Measurements from ENCODE around the gene LRRIQ3. TPM values are rescaled to one million over a fixed set of nuclear protein-coding genes. Genes with fewer than 3 reads are reported as not detected.
"Not testable (repeated sequence)": the region's sequence is repeated elsewhere in the genome, so short reads cannot be mapped to it uniquely, and the experiment has no call there.

The LRRIQ3 gene
- polyA plus RNA-seq, 3 donors = 0.08 to 0.35 TPM; not detected in 1

DNA sequence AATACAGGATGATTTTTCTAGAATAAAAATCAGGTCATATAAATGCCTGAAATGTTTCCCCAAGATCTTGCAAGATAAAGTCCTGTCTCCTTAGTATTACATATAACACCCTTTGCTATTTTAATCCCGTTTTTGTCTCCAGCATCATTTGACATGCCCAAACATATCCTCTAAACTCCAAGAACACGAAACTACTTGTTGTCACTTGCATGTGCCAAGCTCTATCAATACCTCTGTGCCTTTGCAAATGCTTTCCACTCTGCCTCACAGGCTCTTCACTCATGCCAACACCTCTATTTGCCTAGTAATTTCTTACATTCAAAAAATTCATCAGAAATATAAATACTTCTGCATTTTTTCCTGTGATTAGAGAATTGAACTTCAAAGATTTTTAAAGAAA lies 37.9 kb downstream of the LRRIQ3 start:
- Histone ChIP-seq H3K9me3 (replicated peaks in 1 of 2; ENCODE audit: control insufficient read depth in 1 of 2, insufficient read depth in 1 of 2, low read length in 2 of 2) (no peaks in the 10 kb centered on the region), H2AFZ (ENCODE audit: insufficient read depth, low read depth, low read length, poor library complexity, severe bottlenecking) (no peak overlapping the region), H3K27ac (ENCODE audit: low read depth in 1 of 2, low read length in 2 of 2) (no peak overlapping the region), H3K79me2 (ENCODE audit: insufficient read depth, low read length) (no peaks in the 10 kb centered on the region), H3K36me3 (replicated peaks in 1 of 2; ENCODE audit: control insufficient read depth in 1 of 2, insufficient read depth in 2 of 2, low read length in 2 of 2) (no peaks in the 10 kb centered on the region), H4K20me1 (ENCODE audit: insufficient read depth, low read length) (no peaks in the 10 kb centered on the region), H3K4me3 (replicated peaks in 1 of 3; ENCODE audit: low read depth in 2 of 3, low read length in 3 of 3) (no peak overlapping the region), H3K27me3 (ENCODE audit: control insufficient read depth in 2 of 2, insufficient read depth in 2 of 2, low read length in 2 of 2) (no peaks in the 10 kb centered on the region), H3K4me1 (ENCODE audit: control insufficient read depth in 1 of 2, insufficient read depth in 2 of 2, low read length in 2 of 2) (no peaks in the 10 kb centered on the region), H3K4me2 (replicated peaks; ENCODE audit: extremely low read depth, low read length, poor library complexity, severe bottlenecking) (no peak overlapping the region), H3K9ac (ENCODE audit: insufficient read depth, low read length, poor library complexity, severe bottlenecking) (no peak overlapping the region)
- peaks cover 0 to 4% (median 0%) of the 10 kb centered on the region in 7 donors for H3K9me3 Mint-ChIP-seq
- intact Hi-C loops (cut with micrococcal nuclease) = no loop called here
- WGBS (ENCODE audit: insufficient coverage) = 75% methylated on average over 2 of the region's 2 CpGs
- H3K27me3 Mint-ChIP-seq (ENCODE audit: low read depth in 3 of 3) = no peaks in the 10 kb centered on the region
- no peak overlapping the region for H3K27ac Mint-ChIP-seq
- H3K4me1 Mint-ChIP-seq = no peaks in the 10 kb centered on the region
- TF ChIP-seq, protein P1, sequence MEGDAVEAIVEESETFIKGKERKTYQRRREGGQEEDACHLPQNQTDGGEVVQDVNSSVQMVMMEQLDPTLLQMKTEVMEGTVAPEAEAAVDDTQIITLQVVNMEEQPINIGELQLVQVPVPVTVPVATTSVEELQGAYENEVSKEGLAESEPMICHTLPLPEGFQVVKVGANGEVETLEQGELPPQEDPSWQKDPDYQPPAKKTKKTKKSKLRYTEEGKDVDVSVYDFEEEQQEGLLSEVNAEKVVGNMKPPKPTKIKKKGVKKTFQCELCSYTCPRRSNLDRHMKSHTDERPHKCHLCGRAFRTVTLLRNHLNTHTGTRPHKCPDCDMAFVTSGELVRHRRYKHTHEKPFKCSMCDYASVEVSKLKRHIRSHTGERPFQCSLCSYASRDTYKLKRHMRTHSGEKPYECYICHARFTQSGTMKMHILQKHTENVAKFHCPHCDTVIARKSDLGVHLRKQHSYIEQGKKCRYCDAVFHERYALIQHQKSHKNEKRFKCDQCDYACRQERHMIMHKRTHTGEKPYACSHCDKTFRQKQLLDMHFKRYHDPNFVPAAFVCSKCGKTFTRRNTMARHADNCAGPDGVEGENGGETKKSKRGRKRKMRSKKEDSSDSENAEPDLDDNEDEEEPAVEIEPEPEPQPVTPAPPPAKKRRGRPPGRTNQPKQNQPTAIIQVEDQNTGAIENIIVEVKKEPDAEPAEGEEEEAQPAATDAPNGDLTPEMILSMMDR (IDR thresholded peaks at IDR 0.05) = no peak
- DNase-seq = no peak
- no peak overlapping the region for H3K4me3 Mint-ChIP-seq
- no peaks in the 10 kb centered on the region for H3K36me3 Mint-ChIP-seq

DNA sequence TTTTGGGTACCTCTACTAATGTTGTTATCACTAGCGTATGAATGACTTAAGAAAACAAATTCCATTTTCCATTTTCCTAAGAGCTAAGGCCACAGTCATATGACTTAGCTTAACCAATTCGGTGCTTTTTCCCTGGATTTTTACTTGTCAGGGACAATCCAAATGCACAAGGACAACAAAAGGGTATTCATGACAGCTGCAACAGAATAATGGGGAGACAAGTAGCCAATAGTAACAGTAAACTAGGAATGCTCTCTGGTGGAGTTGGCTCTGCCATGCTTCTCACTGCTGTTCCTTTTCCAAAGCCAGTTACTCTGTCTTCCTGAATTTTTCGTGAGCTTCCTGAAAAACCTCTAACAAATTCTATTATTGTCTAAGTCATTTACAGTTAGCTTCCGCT lies 52.9 kb downstream of the LRRIQ3 start:
- Mint-ChIP-seq H3K4me3 (no peak overlapping the region), H3K4me1 (no peaks in the 10 kb centered on the region), H3K27me3 (ENCODE audit: low read depth in 3 of 3) (no peaks in the 10 kb centered on the region), H3K36me3 (no peaks in the 10 kb centered on the region), H3K27ac (no peak overlapping the region), H3K9me3 (peaks cover 0 to 2% (median 0%) of the 10 kb centered on the region in 7 donors)
- H3K9me3 ChIP-seq (replicated peaks in 1 of 2; ENCODE audit: control insufficient read depth in 1 of 2, insufficient read depth in 1 of 2, low read length in 2 of 2) = peaks cover 3 to 5% of the 10 kb centered on the region in 2 donors
- no peaks in the 10 kb centered on the region for H4K20me1 ChIP-seq (ENCODE audit: insufficient read depth, low read length)
- TF ChIP-seq, protein P1 (IDR thresholded peaks at IDR 0.05) = no peak
- no peaks in the 10 kb centered on the region for H3K4me1 ChIP-seq (ENCODE audit: control insufficient read depth in 1 of 2, insufficient read depth in 2 of 2, low read length in 2 of 2)
- no peak for DNase-seq
- no peaks in the 10 kb centered on the region for H3K27me3 ChIP-seq (ENCODE audit: control insufficient read depth in 2 of 2, insufficient read depth in 2 of 2, low read length in 2 of 2)
- no peak overlapping the region for H3K4me3 ChIP-seq (replicated peaks in 1 of 3; ENCODE audit: low read depth in 2 of 3, low read length in 3 of 3)
- intact Hi-C loops (cut with micrococcal nuclease) = no loop called here
- no peak overlapping the region for H2AFZ ChIP-seq (ENCODE audit: insufficient read depth, low read depth, low read length, poor library complexity, severe bottlenecking)
- 86% methylated on average over 1 of the region's 4 CpGs for WGBS (ENCODE audit: insufficient coverage)
- no peak overlapping the region for H3K27ac ChIP-seq (ENCODE audit: low read depth in 1 of 2, low read length in 2 of 2)
- no peaks in the 10 kb centered on the region for H3K36me3 ChIP-seq (replicated peaks in 1 of 2; ENCODE audit: control insufficient read depth in 1 of 2, insufficient read depth in 2 of 2, low read length in 2 of 2)
- H3K79me2 ChIP-seq (ENCODE audit: insufficient read depth, low read length) = no peaks in the 10 kb centered on the region
- H3K9ac ChIP-seq (ENCODE audit: insufficient read depth, low read length, poor library complexity, severe bottlenecking) = no peak overlapping the region
- H3K4me2 ChIP-seq (replicated peaks; ENCODE audit: extremely low read depth, low read length, poor library complexity, severe bottlenecking) = no peak overlapping the region

DNA sequence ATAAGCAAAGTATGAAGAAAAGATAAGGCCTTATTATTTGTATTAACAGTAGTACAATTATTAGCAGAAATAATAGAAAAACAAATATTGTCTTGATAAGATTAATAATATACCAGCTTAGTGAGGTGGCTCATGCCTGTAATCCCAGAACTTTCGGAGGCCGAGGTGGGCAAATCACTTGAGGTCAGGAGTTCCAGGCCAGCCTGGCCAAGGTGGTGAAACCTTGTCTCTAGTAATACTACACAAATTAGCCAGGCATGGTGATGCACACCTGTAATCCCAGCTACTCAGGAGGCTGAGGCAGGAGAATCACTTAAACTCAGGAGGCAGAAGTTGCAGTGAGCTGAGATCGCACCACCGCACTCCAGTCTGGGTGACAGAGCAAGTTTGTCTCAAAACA lies 80.6 kb downstream of the LRRIQ3 start:
- H4K20me1 ChIP-seq (ENCODE audit: insufficient read depth, low read length); H3K27me3 Mint-ChIP-seq (ENCODE audit: low read depth in 3 of 3); DNase-seq; H3K9me3 Mint-ChIP-seq; H3K4me2 ChIP-seq (replicated peaks; ENCODE audit: extremely low read depth, low read length, poor library complexity, severe bottlenecking); H3K4me3 ChIP-seq (replicated peaks in 1 of 3; ENCODE audit: low read depth in 2 of 3, low read length in 3 of 3); H3K9ac ChIP-seq (ENCODE audit: insufficient read depth, low read length, poor library complexity, severe bottlenecking); H2AFZ ChIP-seq (ENCODE audit: insufficient read depth, low read depth, low read length, poor library complexity, severe bottlenecking); H3K9me3 ChIP-seq (replicated peaks in 1 of 2; ENCODE audit: control insufficient read depth in 1 of 2, insufficient read depth in 1 of 2, low read length in 2 of 2); H3K27ac ChIP-seq (ENCODE audit: low read depth in 1 of 2, low read length in 2 of 2); H3K27me3 ChIP-seq (ENCODE audit: control insufficient read depth in 2 of 2, insufficient read depth in 2 of 2, low read length in 2 of 2); H3K27ac Mint-ChIP-seq; H3K79me2 ChIP-seq (ENCODE audit: insufficient read depth, low read length); H3K4me3 Mint-ChIP-seq; H3K36me3 ChIP-seq (replicated peaks in 1 of 2; ENCODE audit: control insufficient read depth in 1 of 2, insufficient read depth in 2 of 2, low read length in 2 of 2); intact Hi-C loops (cut with micrococcal nuclease); H3K4me1 ChIP-seq (ENCODE audit: control insufficient read depth in 1 of 2, insufficient read depth in 2 of 2, low read length in 2 of 2); H3K4me1 Mint-ChIP-seq; H3K36me3 Mint-ChIP-seq: not testable (repeated sequence)
- WGBS (ENCODE audit: insufficient coverage) = no CpG with 5 or more reads among the region's 4 CpGs

Data from CD14-positive monocyte (primary cell).